Keratinocyte (primary cell): ENCODE results near the gene ABAT. TPM values are rescaled to one million over a fixed set of nuclear protein-coding genes. Genes with fewer than 3 reads are reported as not detected.

Experiments
- DNase-seq: peaks from one replicate; pipeline ENCODE4 v3.0.0-alpha.2; 2011; ENCODE audit warnings: low read depth, missing footprints, low spot score
- FAIRE-seq: peaks from 2 replicates; lab custom pipeline; 2011; peaks lifted over from hg19 to GRCh38; lab: Jason Lieb, UNC
- H2AFZ ChIP-seq: 2 replicates; pipeline ENCODE4 v1.6.0; 2012; ENCODE audit warnings: low read length, control low read depth, inconsistent platforms; ENCODE audit not compliant: control insufficient read depth
- H3K27ac ChIP-seq: 2 replicates; pipeline ENCODE4 v1.5.1; 2011; ENCODE audit warnings: low read length; ENCODE audit not compliant: control insufficient read depth, insufficient read depth
- H3K27me3 ChIP-seq: 3 replicates; pipeline ENCODE4 v1.6.0; 2011; ENCODE audit warnings: low read length; ENCODE audit not compliant: control insufficient read depth, insufficient read depth; ENCODE audit errors: extremely low read depth
- H3K36me3 ChIP-seq, 2 experiments: 2 replicates in 1 of 2; 3 replicates in 1 of 2; pipeline ENCODE4 v1.5.1; 2011; ENCODE audit warnings: low read length in 2 of 2, mild to moderate bottlenecking in 1 of 2; ENCODE audit not compliant: control insufficient read depth in 2 of 2, insufficient read depth in 2 of 2; ENCODE audit errors: extremely low read depth in 1 of 2
- H3K4me1 ChIP-seq: 3 replicates; pipeline ENCODE4 v1.5.1; 2011; ENCODE audit warnings: low read length; ENCODE audit not compliant: control insufficient read depth, insufficient read depth; ENCODE audit errors: extremely low read depth
- H3K4me2 ChIP-seq: 3 replicates; pipeline ENCODE4 v1.6.0; 2011; ENCODE audit warnings: low read depth, low read length; ENCODE audit not compliant: control insufficient read depth, insufficient read depth; ENCODE audit errors: extremely low read depth
- H3K4me3 ChIP-seq, 3 experiments: fragments of 200-600 bp in 1 of 3; sonication (generic) in 1 of 3; 2 replicates in 2 of 3; 3 replicates in 1 of 3; pipeline ENCODE4 v1.5.1; 2011 to 2016; ENCODE audit warnings: low read length in 3 of 3, mild to moderate bottlenecking in 3 of 3, control low read depth in 2 of 3, inconsistent platforms in 1 of 3, low read depth in 1 of 3, mixed read lengths in 1 of 3, mixed run types in 1 of 3, moderate library complexity in 1 of 3; ENCODE audit not compliant: control insufficient read depth in 2 of 3, insufficient read depth in 2 of 3; ENCODE audit errors: extremely low read depth in 1 of 3
- H3K79me2 ChIP-seq: 2 replicates; pipeline ENCODE4 v1.6.0; 2012; ENCODE audit warnings: low read length; ENCODE audit not compliant: control insufficient read depth, insufficient read depth
- H3K9ac ChIP-seq: 3 replicates; pipeline ENCODE4 v1.6.0; 2011; ENCODE audit warnings: low read length; ENCODE audit not compliant: control insufficient read depth, insufficient read depth; ENCODE audit errors: extremely low read depth
- H3K9me1 ChIP-seq: 3 replicates; pipeline ENCODE4 v1.6.0; 2011; ENCODE audit warnings: low read length; ENCODE audit not compliant: control insufficient read depth, insufficient read depth; ENCODE audit errors: extremely low read depth
- H3K9me3 ChIP-seq: 2 replicates; pipeline ENCODE4 v1.5.1; 2012; ENCODE audit warnings: low read depth, low read length; ENCODE audit not compliant: control insufficient read depth
- H4K20me1 ChIP-seq: 3 replicates; pipeline ENCODE4 v1.6.0; 2011; ENCODE audit warnings: low read length; ENCODE audit not compliant: control insufficient read depth, insufficient read depth; ENCODE audit errors: extremely low read depth
- CTCF ChIP-seq, 3 experiments: IDR thresholded peaks in 1 of 3; conservative IDR thresholded peaks in 1 of 3; optimal IDR thresholded peaks in 1 of 3; 2 replicates in 2 of 3; 3 replicates in 1 of 3; pipeline versions ENCODE3 to v1.5.1; 2011; ENCODE audit warnings: low read length in 3 of 3, mild to moderate bottlenecking in 3 of 3, moderate library complexity in 2 of 3, control low read depth in 1 of 3, inconsistent platforms in 1 of 3; ENCODE audit not compliant: insufficient read depth in 2 of 3; ENCODE audit errors: extremely low read depth in 1 of 3
- EZH2 ChIP-seq: IDR thresholded peaks from one replicate; pipeline ENCODE4 v1.6.1; 2012; ENCODE audit warnings: inconsistent platforms, mild to moderate bottlenecking, low read length, moderate library complexity
- dilution Hi-C: fragments of 300-500 bp; cut with MboI; formaldehyde crosslinking; loops from one replicate; pipeline ENCODE4 v1.7.0; 2020; ENCODE audit warnings: low sequenced_read_pairs; ENCODE audit not compliant: extremely low pct_ligation_motif_present
- polyA plus RNA-seq, 5 experiments: library from polyadenylated mRNA; depleted of rRNA in 3 of 5; stranded (reverse) in 3 of 5; stranded (forward) in 1 of 5; unstranded in 1 of 5; fragments of >200 nt; gene quantifications; 1 replicate in 1 of 5; 2 replicates in 3 of 5; 3 replicates in 1 of 5; pipeline versions ENCODE4 v1.2.1 to v1.2.3, GENCODE V29; 2011 to 2012; ENCODE audit warnings: missing spikeins in 2 of 5, low read depth in 1 of 5, low replicate concordance in 1 of 5

Gene ABAT
- polyA plus RNA-seq, 1 donor (not counting 4 experiments of a cell fraction or from before 2014, with no cell fraction given) = 13.7 TPM

DNA sequence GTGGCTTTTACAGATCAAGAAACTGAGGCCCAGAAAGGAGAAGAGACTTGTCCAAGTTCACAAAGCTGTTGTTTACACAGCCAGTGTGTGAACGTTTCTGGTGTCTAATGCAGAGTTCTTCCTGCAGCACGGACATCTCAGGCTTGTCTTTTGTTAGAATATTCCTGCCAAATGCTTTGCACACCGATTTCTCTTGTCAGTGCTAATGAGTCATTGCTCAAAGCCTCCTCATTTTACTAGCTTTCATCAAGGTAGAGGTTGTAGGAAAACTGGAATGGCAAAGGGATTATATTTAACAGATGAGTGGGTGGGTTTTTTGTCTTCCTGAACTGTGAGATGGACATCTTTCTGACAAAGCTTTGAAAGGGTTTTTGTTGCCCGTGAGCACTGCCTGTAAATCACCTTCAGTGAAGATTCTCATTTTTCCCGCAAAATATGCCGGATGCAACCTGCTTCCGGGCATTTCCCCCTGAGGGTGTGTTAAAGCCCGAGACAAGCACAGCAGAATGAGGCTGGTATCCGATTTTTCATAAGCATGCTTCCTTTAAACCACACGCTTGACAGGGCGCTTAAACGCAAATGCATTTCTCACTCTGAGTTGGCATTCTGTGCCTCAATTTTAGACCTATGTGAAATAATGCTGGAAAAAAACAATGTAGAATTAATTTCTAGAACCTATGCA, 137.9 kb downstream of the ABAT start:
- H3K4me1 ChIP-seq = no peaks in the 10 kb centered on the region
- peaks cover 10% of the 10 kb centered on the region for H3K79me2 ChIP-seq
- H3K27me3 ChIP-seq = no peaks in the 10 kb centered on the region
- peaks cover 36 to 54% of the 10 kb centered on the region in 2 experiments for H3K36me3 ChIP-seq
- H4K20me1 ChIP-seq = peaks cover 3% of the 10 kb centered on the region
- H2AFZ ChIP-seq = no peak overlapping the region
- H3K9me3 ChIP-seq = no peaks in the 10 kb centered on the region
- H3K27ac ChIP-seq = no peak overlapping the region
- dilution Hi-C loops = no loop called here
- no peak for TF ChIP-seq EZH2
- no peak for TF ChIP-seq CTCF (optimal IDR thresholded peaks at IDR 0.05 in 1 of 3, IDR thresholded peaks at IDR 0.05 in 1 of 3, conservative IDR thresholded peaks at IDR 0.05 in 1 of 3; ENCODE audit: extremely low read depth in 1 of 3, insufficient read depth in 2 of 3, low read length in 3 of 3)
- FAIRE-seq = no peak
- no peaks in the 10 kb centered on the region for H3K9me1 ChIP-seq
- H3K4me2 ChIP-seq = no peak overlapping the region
- no peak for DNase-seq
- H3K9ac ChIP-seq = no peak overlapping the region
- H3K4me3 ChIP-seq = no peak overlapping the region

- no peak overlapping the region for H3K27ac ChIP-seq
- FAIRE-seq (no peak), DNase-seq (no peak)
- no peaks in the 10 kb centered on the region for H3K27me3 ChIP-seq
- no peak overlapping the region for H3K4me3 ChIP-seq
- dilution Hi-C loops = no loop called here
- no peaks in the 10 kb centered on the region for H3K9me1 ChIP-seq
- no peaks in the 10 kb centered on the region for H4K20me1 ChIP-seq
- no peak overlapping the region for H3K4me2 ChIP-seq
- no peak for TF ChIP-seq CTCF (optimal IDR thresholded peaks at IDR 0.05 in 1 of 3, IDR thresholded peaks at IDR 0.05 in 1 of 3, conservative IDR thresholded peaks at IDR 0.05 in 1 of 3; ENCODE audit: extremely low read depth in 1 of 3, insufficient read depth in 2 of 3, low read length in 3 of 3)
- no peak for TF ChIP-seq EZH2
- H3K9me3 ChIP-seq = no peaks in the 10 kb centered on the region
- no peak overlapping the region for H2AFZ ChIP-seq
- no peaks in the 10 kb centered on the region for H3K4me1 ChIP-seq
- no peak overlapping the region for H3K9ac ChIP-seq
- H3K79me2 ChIP-seq = peaks cover 2% of the 10 kb centered on the region
- peaks cover 33 to 49% of the 10 kb centered on the region in 2 experiments for H3K36me3 ChIP-seq
Measured at GRCh38 chr16:8814095-8814806, 139.8 kb downstream of the ABAT start.
